Panc1 (cell line): ENCODE results near the gene PROM1. TPM values are rescaled to one million over a fixed set of nuclear protein-coding genes. Genes with fewer than 3 reads are reported as not detected.

Experiments
- ATAC-seq: fragments of 200-7000 bp; cut with Tn5 transposase; 2 replicates; pipeline ENCODE4 v1.9.1; 2020; ENCODE audit warnings: mild to moderate bottlenecking, moderate library complexity
- BruUV-seq: library from RNA; stranded (reverse); fragments of 400-500 nt; replicated peaks from 2 replicates; lab custom pipeline; 2021; lab: Mats Ljungman, UMichigan
- CTCF ChIA-PET: fragments of 300-600 bp; sonication (Branson Sonifier 250); formaldehyde crosslinking; loops from one replicate; lab custom pipeline; 2022; ENCODE audit warnings: antibody characterized with exemption; lab: Charles Lee
- POLR2A ChIA-PET: fragments of 300-600 bp; sonication (Branson Sonifier 250); formaldehyde crosslinking; loops from one replicate; lab custom pipeline; 2022; ENCODE audit warnings: antibody characterized with exemption; lab: Charles Lee
- DNase-seq: peaks from one replicate; pipeline ENCODE4 v3.0.0-alpha.2; 2010; ENCODE audit warnings: low read depth, low spot score
- H3K27ac ChIP-seq: 2 replicates; pipeline ENCODE4 v1.5.1; 2011; ENCODE audit warnings: mild to moderate bottlenecking, low read length, inconsistent platforms
- H3K27me3 ChIP-seq: fragments of 200-500 bp; sonication (Bioruptor generic); 2 replicates; pipeline ENCODE4 v1.6.0; 2014; ENCODE audit warnings: low read length, inconsistent platforms; ENCODE audit not compliant: control insufficient read depth, insufficient read depth
- H3K36me3 ChIP-seq: fragments of 200-500 bp; sonication (Bioruptor generic); 2 replicates; pipeline ENCODE4 v1.5.1; 2014; ENCODE audit warnings: inconsistent platforms, mild to moderate bottlenecking, low read length, moderate library complexity; ENCODE audit not compliant: control insufficient read depth, insufficient read depth
- H3K4me1 ChIP-seq: 2 replicates; pipeline ENCODE4 v1.5.1; 2011; ENCODE audit warnings: inconsistent platforms, mild to moderate bottlenecking, low read length, moderate library complexity; ENCODE audit not compliant: control insufficient read depth, insufficient read depth
- H3K4me3 ChIP-seq, 2 experiments: 2 replicates each; pipeline ENCODE4 v1.5.1; 2011 to 2012; ENCODE audit warnings: low read depth in 2 of 2, low read length in 2 of 2, mild to moderate bottlenecking in 2 of 2, inconsistent platforms in 1 of 2, moderate library complexity in 1 of 2
- H3K9me3 ChIP-seq: fragments of 200-500 bp; sonication (Bioruptor generic); 2 replicates; pipeline ENCODE4 v1.5.1; 2014; ENCODE audit warnings: low read depth, mild to moderate bottlenecking, inconsistent platforms, low read length, moderate library complexity; ENCODE audit not compliant: control insufficient read depth, insufficient read depth
- POLR2AphosphoS5 ChIP-seq: IDR thresholded peaks from 2 replicates; pipeline ENCODE4 v1.6.1; 2012; ENCODE audit warnings: mild to moderate bottlenecking, low read depth, low read length, moderate library complexity
- SIN3A ChIP-seq: IDR thresholded peaks from 2 replicates; pipeline ENCODE4 v1.6.1; 2012; ENCODE audit warnings: low read depth, mild to moderate bottlenecking, low read length, moderate library complexity, borderline replicate concordance; ENCODE audit not compliant: insufficient read depth
- TCF7L2 ChIP-seq: IDR thresholded peaks from 2 replicates; pipeline ENCODE4 v1.6.1; 2011; ENCODE audit warnings: mild to moderate bottlenecking, low read depth, low read length, inconsistent platforms
- in situ Hi-C: cut with HindIII; loops from 2 replicates; pipeline ENCODE4 v1.10.0; 2016; ENCODE audit warnings: low sequenced_read_pairs, low pct_unique_long_range_greater_than_20kb
- intact Hi-C: fragments of 100-400 bp; cut with micrococcal nuclease; formaldehyde crosslinking; loops from one replicate; pipeline ENCODE4 v1.10.0; 2022; ENCODE audit not compliant: unreplicated experiment
- total RNA-seq: library from RNA; stranded (reverse); gene quantifications from one replicate; pipeline ENCODE4 v1.2.1, GENCODE V29; 2021; ENCODE audit not compliant: unreplicated experiment
- TF ChIP-seq, protein P1 (sequence below), 2 experiments: IDR thresholded peaks; 2 replicates each; pipeline ENCODE4 v1.6.1; 2011 to 2012; ENCODE audit warnings: low read depth in 2 of 2, control low read depth in 1 of 2, low read length in 1 of 2, mild to moderate bottlenecking in 1 of 2, moderate library complexity in 1 of 2; ENCODE audit not compliant: insufficient read depth in 1 of 2
- TF ChIP-seq, protein P2 (sequence below): fragments of 450-650 bp; IDR thresholded peaks from 2 replicates; pipeline ENCODE4 v1.5.1; 2017; ENCODE audit warnings: mild to moderate bottlenecking

PROM1 gene
- total RNA-seq, 1 experiment from 2014 or later = 0.18 TPM

DNA sequence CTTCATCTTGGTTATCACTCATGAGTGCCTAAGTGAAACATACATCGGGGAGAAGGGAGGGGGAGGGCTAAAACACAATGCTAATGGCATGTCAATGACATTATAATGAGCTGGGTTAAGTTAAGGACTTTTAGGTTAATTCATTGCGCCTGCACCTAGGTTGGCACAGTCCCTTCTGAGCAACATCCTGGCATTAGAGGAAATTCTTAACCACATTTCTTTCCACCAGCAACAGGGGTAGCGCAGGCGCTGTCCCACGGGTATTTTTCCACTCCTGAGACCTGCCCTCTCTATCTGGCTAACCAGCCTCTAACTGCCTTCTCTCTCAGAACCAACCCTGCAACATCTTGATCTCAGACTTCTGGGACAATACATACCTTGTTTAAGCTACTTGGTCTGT is 39.0 kb upstream of the PROM1 start:
- no TSS peak for BruUV-seq
- intact Hi-C loops = no loop called here
- CTCF ChIA-PET = no interaction called here
- Histone ChIP-seq H3K4me3 (no peak overlapping the region), H3K27ac (no peak overlapping the region), H3K36me3 (no peaks in the 10 kb centered on the region), H3K4me1 (no peaks in the 10 kb centered on the region), H3K27me3 (0 out of 2 replicates have a peak, but pooled peaks cover 2% of the 10 kb centered on the region), H3K9me3 (no peaks in the 10 kb centered on the region)
- POLR2A ChIA-PET = no interaction called here
- TF ChIP-seq TCF7L2 (no peak), SIN3A (no peak), POLR2AphosphoS5 (no peak)
- TF ChIP-seq, protein P1, sequence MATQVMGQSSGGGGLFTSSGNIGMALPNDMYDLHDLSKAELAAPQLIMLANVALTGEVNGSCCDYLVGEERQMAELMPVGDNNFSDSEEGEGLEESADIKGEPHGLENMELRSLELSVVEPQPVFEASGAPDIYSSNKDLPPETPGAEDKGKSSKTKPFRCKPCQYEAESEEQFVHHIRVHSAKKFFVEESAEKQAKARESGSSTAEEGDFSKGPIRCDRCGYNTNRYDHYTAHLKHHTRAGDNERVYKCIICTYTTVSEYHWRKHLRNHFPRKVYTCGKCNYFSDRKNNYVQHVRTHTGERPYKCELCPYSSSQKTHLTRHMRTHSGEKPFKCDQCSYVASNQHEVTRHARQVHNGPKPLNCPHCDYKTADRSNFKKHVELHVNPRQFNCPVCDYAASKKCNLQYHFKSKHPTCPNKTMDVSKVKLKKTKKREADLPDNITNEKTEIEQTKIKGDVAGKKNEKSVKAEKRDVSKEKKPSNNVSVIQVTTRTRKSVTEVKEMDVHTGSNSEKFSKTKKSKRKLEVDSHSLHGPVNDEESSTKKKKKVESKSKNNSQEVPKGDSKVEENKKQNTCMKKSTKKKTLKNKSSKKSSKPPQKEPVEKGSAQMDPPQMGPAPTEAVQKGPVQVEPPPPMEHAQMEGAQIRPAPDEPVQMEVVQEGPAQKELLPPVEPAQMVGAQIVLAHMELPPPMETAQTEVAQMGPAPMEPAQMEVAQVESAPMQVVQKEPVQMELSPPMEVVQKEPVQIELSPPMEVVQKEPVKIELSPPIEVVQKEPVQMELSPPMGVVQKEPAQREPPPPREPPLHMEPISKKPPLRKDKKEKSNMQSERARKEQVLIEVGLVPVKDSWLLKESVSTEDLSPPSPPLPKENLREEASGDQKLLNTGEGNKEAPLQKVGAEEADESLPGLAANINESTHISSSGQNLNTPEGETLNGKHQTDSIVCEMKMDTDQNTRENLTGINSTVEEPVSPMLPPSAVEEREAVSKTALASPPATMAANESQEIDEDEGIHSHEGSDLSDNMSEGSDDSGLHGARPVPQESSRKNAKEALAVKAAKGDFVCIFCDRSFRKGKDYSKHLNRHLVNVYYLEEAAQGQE (IDR thresholded peaks at IDR 0.05; ENCODE audit: insufficient read depth in 1 of 2, low read depth in 2 of 2, low read length in 1 of 2) = no peak
- TF ChIP-seq, protein P2, sequence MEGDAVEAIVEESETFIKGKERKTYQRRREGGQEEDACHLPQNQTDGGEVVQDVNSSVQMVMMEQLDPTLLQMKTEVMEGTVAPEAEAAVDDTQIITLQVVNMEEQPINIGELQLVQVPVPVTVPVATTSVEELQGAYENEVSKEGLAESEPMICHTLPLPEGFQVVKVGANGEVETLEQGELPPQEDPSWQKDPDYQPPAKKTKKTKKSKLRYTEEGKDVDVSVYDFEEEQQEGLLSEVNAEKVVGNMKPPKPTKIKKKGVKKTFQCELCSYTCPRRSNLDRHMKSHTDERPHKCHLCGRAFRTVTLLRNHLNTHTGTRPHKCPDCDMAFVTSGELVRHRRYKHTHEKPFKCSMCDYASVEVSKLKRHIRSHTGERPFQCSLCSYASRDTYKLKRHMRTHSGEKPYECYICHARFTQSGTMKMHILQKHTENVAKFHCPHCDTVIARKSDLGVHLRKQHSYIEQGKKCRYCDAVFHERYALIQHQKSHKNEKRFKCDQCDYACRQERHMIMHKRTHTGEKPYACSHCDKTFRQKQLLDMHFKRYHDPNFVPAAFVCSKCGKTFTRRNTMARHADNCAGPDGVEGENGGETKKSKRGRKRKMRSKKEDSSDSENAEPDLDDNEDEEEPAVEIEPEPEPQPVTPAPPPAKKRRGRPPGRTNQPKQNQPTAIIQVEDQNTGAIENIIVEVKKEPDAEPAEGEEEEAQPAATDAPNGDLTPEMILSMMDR = no peak
- in situ Hi-C loops = no loop called here
- no peak for DNase-seq
- no peak for ATAC-seq

DNA sequence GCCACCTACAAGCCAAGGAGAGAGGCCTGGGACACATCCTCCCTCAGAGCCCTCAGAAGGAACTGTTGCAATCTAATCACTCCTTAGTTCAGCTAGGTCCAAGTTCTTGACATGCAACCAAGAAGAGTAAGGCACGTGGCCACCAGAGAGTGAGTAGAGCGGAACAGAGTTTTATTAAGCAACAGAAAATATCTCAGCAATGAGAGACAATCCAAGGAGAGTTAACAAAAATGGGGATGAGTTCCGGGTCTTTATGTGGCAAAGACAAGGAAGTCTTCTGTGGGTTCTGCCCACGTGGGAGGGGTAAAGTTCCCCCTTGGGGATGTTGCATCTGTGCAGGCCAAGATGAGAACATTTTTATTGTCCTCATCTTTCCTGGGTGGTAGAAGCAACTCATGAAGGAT is 38.5 kb upstream of the PROM1 start:
- no peak overlapping the region for H3K27ac ChIP-seq
- no peak for ATAC-seq
- no TSS peak for BruUV-seq
- ChIA-PET POLR2A (no interaction called here), CTCF (no interaction called here)
- in situ Hi-C loops = no loop called here
- 0 out of 2 replicates have a peak, but pooled peaks cover 2% of the 10 kb centered on the region for H3K27me3 ChIP-seq
- no peak overlapping the region for H3K4me3 ChIP-seq
- no peaks in the 10 kb centered on the region for H3K9me3 ChIP-seq
- no peak for DNase-seq
- intact Hi-C loops = no loop called here
- no peak for TF ChIP-seq POLR2AphosphoS5
- TF ChIP-seq, protein P1 (IDR thresholded peaks at IDR 0.05; ENCODE audit: insufficient read depth in 1 of 2, low read depth in 2 of 2, low read length in 1 of 2) = no peak
- no peak for TF ChIP-seq SIN3A
- TF ChIP-seq TCF7L2 = no peak
- TF ChIP-seq, protein P2 = no peak
- H3K36me3 ChIP-seq = no peaks in the 10 kb centered on the region
- no peaks in the 10 kb centered on the region for H3K4me1 ChIP-seq
